ENCODE results near the gene METTL23. TPM values are rescaled to one million over a fixed set of nuclear protein-coding genes. Genes with fewer than 3 reads are reported as not detected.

Gene METTL23
- total RNA-seq, 4 donors from 2014 or later: 20.7 to 31.4 (median 27.0) TPM

DNA sequence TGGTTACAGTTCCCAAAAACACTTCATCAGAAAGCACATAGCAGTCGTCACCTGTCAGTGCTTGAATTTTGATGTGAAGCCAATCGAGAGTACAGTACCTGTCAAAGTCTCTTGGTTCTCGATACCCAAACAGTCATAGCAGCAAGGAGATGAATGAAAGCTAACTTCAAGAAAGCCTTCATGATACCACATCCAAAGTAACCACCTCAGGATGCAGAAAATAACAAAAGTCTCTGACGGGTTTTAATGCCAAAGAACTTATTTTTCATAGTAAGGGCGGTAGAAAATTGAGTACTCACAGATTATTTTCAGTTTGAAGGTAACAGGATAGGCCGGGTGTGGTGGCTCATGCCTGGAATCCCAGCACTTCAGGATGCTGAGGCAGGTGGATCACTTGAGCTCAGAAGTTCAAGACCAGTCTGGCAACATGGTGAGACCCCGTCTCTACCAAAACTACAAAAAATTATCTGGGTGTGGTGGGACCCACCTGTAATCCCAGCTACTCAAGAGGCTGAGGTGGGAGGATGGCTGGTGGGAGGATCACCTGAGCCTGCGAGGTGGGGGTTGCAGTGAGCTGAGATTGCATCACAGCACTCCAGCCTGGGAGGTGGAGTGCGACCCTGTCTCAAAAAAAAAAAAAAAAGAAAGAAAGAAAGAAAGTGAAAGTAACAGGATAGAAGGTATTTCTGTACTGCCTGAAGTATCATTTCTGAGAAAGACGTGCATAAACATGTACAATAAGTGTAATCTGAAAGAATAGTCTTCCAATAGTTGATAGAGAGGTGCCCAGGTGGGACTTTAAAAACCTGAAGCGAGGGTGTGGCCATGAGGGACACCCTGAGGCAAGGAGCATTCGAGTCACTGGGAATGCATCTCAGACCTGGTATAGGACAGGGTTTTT, 26.7 kb downstream of the METTL23 start:
- Histone ChIP-seq H3K4me3 (no peak overlapping the region), H3K27ac (peak overlapping the region in 3 of 4 donors; percentile 19 to 50 (median 38))
- no peak for TF ChIP-seq POLR2A (IDR thresholded peaks at IDR 0.05)
- TF ChIP-seq, protein P1, sequence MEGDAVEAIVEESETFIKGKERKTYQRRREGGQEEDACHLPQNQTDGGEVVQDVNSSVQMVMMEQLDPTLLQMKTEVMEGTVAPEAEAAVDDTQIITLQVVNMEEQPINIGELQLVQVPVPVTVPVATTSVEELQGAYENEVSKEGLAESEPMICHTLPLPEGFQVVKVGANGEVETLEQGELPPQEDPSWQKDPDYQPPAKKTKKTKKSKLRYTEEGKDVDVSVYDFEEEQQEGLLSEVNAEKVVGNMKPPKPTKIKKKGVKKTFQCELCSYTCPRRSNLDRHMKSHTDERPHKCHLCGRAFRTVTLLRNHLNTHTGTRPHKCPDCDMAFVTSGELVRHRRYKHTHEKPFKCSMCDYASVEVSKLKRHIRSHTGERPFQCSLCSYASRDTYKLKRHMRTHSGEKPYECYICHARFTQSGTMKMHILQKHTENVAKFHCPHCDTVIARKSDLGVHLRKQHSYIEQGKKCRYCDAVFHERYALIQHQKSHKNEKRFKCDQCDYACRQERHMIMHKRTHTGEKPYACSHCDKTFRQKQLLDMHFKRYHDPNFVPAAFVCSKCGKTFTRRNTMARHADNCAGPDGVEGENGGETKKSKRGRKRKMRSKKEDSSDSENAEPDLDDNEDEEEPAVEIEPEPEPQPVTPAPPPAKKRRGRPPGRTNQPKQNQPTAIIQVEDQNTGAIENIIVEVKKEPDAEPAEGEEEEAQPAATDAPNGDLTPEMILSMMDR (IDR thresholded peaks at IDR 0.05): no peak

DNA sequence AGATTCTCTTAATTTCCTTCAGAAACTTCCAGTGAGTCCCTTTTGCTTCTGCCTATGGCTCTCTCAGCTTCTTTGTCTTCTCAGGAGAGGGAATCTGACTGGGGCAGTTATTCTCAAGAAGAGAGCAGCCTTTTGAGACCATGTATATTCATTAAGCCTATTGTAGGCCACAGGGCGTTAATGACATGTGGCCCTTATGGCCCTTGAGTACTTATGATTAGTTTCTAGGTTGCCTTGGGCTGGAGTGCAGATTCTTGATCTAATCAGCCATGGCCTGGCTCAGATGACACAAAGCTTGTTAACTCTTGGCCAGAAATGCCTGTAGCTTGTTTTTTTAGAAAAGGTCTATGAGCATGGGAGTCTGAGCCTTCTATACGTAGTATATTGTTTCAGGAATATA, 28.6 kb downstream of the METTL23 start:
- TF ChIP-seq POLR2A (IDR thresholded peaks at IDR 0.05): no peak
- TF ChIP-seq, protein P1 (IDR thresholded peaks at IDR 0.05): no peak
- Histone ChIP-seq H3K36me3 (peaks cover 0 to 33% (median 0%) of the 10 kb centered on the region in 3 donors), H3K4me1 (no peaks in the 10 kb centered on the region), H3K9me3 (no peaks in the 10 kb centered on the region), H3K4me3 (no peak overlapping the region), H3K27ac (no peak overlapping the region), H3K27me3 (no peaks in the 10 kb centered on the region)
- DNase-seq: no peak

More for the DNA sequence above, 26.7 kb downstream of the METTL23 start:
- H3K4me1 ChIP-seq: no peaks in the 10 kb centered on the region
- H3K9me3 ChIP-seq: no peaks in the 10 kb centered on the region
- no peak for DNase-seq
- H3K36me3 ChIP-seq: peaks cover 0 to 28% (median 0%) of the 10 kb centered on the region in 3 donors
- no peaks in the 10 kb centered on the region for H3K27me3 ChIP-seq

DNA sequence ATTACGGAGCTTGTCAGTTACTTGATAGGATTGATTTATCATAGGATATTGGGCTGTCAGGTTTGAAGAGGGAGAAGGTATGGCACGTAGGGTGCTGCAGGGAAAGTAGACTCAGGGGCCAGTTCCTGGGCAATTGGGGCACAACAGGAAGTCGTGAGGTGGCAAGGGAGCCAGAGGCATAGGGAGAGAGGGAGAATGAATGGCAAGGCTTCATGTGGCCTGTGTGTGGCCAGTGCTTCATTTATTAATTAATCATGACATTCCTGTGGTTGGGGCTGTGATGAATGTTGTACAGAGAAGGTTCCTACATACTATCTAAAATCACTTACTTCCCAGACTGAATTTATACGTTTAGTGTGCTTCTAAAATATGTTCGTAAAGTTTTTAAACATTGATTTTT, 30.6 kb downstream of the METTL23 start:
- no peaks in the 10 kb centered on the region for H3K4me1 ChIP-seq
- TF ChIP-seq, protein P1 (IDR thresholded peaks at IDR 0.05): no peak
- no peak for TF ChIP-seq POLR2A (IDR thresholded peaks at IDR 0.05)
- no peaks in the 10 kb centered on the region for H3K9me3 ChIP-seq
- DNase-seq: no peak
- no peak overlapping the region for H3K27ac ChIP-seq
- H3K4me3 ChIP-seq: no peak overlapping the region
- no peaks in the 10 kb centered on the region for H3K27me3 ChIP-seq
- peaks cover 0 to 33% (median 0%) of the 10 kb centered on the region in 3 donors for H3K36me3 ChIP-seq

DNA sequence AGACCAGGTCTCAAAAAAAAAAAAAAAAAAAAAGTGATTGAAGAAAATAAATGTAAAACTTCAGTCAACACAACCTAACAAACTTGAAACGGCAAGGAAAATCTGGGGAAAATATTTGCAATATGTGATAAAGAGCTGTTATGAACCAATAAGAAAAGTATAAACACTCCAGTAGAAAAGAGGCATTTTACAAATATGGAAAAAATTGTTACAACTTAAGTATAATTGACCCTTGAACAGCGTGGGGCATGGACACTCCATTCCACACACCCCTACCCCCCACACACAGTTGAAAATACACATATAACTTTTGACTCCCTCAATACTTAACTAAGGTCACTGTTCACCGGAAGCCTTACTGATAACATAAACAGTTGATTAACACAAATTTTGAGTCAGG, 31.9 kb downstream of the METTL23 start:
- Histone ChIP-seq H3K4me1 (no peaks in the 10 kb centered on the region), H3K36me3 (peaks cover 0 to 37% (median 0%) of the 10 kb centered on the region in 3 donors), H3K27me3 (no peaks in the 10 kb centered on the region), H3K4me3 (no peak overlapping the region), H3K27ac (no peak overlapping the region), H3K9me3 (no peaks in the 10 kb centered on the region)
- no peak for TF ChIP-seq POLR2A (IDR thresholded peaks at IDR 0.05)
- TF ChIP-seq, protein P1 (IDR thresholded peaks at IDR 0.05): no peak
- no peak for DNase-seq

DNA sequence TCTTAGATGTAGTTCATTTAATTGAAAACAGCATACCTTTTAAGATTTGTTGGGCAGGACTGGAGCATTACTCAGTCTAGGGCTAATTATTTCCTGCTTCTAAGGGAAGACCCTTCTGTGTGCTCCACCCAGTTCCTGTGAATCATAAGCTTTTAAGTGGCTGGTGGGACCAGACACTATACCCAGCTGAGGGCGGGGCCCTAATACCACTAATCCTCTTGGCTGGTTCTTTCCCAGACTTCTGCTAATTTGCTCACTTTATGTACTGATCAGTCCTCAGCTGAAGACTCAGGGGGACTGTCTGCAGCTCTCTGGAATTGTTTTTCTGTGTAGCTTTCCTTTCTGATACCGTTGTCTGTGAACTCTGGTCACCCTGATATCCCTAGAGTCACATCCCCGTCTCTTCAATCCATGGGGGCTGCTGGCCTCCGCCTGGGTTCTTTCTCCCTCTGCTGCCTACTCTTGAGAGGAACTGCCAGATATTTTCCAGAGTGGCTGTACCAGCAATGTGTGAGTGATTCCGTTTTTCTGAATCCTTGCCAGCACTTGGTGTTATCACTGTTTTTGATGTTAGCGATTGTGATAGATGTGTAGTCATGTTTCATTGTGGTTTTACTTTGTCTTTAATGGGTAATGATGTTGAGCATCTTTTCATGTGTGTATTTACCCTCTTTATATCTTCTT, 46.3 kb downstream of the METTL23 start:
- H3K4me3 ChIP-seq: no peak overlapping the region
- no peaks in the 10 kb centered on the region for H3K4me1 ChIP-seq
- peak overlapping the region in 1 of 4 donors; percentile 15 for H3K27ac ChIP-seq
- TF ChIP-seq, protein P1 (IDR thresholded peaks at IDR 0.05): no peak
- no peak for TF ChIP-seq POLR2A (IDR thresholded peaks at IDR 0.05)
- H3K9me3 ChIP-seq: no peaks in the 10 kb centered on the region
- DNase-seq: no peak
- no peaks in the 10 kb centered on the region for H3K27me3 ChIP-seq
- peaks cover 0 to 71% (median 0%) of the 10 kb centered on the region in 3 donors for H3K36me3 ChIP-seq

Measured in Peyer's patch (tissue), 4 donors.